Stimulated activated CD8-positive, alpha-beta memory T cell treated with anti-CD3 and anti-CD28 coated beads, Interleukin-4, amount 100 ng/mL, for 24 hours (primary cell): Measurements from ENCODE around the gene MAPK4.

Experiments
- DNase-seq: peaks from one replicate; pipeline ENCODE4 v3.0.0-alpha.2; 2020; ENCODE audit warnings: low read depth

Gene MAPK4

DNA sequence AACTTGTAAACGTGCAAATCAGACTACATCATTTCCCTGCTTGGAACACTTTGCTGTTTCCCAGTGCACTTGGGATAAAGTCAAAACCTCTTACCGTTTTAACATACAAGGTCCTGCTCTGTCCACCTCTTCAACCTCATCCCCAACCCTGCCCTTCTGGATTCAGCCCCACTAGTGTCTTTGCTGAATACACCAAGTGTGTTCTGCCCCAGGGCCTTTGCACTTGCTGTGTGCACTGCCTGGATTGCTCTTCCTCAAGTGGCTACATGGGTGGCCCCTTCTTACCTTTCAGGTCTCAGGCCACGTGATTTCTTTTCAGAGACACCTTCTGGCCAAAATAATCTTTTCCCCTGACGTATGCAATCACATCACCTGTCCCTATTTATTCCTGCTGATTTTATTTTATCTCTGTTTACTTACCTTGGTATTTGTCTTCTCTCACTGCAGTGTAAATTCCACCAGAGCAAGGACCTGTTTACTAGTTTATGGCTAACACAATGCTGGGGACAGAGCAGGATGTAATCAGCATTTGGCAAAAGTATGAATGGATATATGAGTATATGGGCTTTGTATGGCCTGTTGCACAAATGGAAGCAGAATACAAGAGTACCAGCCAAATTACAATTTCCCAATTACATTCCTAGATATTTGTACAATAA lies 63.9 kb downstream of the MAPK4 start:
- no peak for DNase-seq

DNA sequence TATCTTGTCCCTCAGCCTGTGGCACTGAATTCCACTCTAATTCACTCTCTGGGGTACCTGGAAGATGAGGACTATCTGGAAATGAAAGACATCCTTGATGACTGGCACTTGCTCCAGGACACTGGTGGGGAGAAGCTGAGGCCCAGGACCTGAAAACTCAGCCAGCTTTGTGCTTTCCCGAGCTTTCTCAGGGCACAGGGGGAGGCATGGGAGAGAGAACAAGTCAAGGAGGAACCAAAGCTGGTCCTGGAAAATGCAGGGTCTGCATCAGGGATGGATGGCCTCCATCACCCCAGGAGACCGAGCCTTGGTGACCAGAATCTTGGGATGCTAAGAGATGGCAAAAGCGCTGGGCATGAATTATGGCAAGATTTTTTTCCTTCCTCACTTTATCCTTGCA lies 65.1 kb downstream of the MAPK4 start:
- no peak for DNase-seq

DNA sequence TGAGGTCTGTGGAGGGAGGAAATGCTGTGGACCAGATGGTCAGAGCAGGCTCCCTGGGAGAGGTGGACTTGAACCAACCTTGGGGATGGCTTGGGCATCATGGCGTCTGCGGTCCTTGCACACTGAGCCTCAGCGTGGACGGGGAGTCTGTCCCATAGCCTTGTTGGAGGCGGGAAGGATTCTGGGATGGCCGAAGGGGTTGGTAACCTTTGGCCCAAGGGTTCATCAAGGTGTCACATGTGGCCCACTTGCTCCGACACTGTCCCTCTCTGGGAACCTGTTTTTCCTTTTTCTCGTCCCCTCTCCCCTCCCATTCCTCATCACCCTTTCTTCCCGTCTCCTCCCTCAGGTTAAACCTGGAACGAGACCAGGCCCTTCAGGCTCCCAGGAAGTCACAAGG lies 66.4 kb downstream of the MAPK4 start:
- DNase-seq: no peak

DNA sequence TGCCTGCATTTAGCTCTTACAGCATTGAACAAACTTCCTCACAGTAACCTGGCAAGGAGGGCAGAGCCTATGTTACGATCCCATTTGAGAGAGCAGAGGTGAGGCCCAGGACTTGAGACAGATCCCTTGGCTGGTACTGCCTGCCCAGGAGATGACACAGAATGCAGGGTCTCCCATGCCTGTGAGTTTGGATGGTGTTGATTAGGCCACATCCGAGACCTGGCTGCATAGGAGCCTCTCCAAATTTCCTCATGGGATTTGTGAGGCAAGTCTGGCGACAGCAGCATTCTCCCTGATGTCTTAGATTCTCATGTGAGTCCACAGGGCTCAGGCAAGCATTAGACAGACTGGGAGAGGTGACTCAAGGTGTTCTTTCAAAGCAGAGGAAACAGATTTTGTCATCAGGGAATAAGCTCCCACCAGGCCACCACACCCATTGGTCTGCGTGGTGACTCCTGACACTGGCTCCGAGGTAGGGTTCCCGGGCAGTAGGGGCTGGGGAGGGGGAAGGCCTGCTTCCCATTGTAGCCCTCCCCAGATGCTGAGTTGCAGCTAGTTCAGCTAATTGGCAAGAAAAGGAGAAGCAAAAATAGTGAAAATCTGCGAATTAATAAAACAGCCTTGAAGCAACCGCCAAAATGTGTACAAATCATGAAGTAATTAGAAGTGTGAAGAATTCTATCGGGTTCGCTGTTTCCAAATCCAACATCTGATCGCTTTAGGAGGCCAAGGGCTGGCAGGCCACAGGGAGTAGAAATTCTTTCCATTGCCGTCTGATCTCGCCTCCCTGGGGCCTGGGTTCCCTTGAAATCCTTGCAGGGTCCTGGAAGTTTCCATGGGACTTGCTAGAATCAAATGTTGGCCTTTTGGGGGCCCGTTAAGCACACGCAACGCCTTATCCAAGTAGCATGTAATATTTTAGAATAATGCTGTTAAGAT lies 68.0 kb downstream of the MAPK4 start:
- no peak for DNase-seq

DNA sequence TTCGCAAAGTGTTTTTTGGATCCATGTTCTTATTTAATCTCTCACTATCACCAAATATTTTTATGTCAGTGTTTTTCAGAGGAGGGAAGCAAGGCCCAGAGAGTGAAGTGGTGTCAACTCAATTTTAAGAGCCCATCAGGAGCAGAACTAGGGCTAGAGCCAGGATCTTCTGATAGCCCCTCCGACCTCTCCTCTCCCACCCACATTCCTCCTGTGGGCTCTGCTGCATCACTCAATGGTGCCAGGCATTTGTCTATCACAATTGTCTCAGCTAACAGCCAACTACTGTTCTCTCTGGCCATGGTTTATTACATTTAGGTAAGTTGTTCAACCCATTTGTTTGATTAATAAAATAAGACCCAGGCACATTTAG lies 68.6 kb downstream of the MAPK4 start:
- DNase-seq: no peak

DNA sequence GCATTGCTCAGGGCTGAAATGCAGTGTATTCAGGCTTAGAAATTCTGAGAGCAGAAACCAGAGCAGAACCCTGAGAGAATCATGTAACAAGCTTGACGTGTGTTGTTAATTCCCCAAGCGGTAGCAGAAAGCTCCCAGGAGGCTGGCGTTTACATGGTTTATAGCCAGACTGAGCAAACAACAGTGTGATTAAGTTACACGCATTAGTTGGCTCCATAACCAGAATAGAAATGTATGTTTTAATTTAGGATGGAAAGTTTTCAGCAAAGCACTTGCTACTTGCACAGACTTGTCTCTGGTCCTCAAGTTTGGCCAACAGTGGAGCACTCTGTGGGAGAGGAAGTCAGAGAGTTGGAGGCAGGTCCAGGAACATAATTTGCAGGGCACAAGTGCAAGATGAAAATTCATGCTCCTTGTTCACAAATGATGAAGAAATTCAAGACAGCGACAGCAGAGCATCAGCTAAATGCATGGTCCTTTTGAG lies 69.3 kb downstream of the MAPK4 start:
- DNase-seq: no peak

DNA sequence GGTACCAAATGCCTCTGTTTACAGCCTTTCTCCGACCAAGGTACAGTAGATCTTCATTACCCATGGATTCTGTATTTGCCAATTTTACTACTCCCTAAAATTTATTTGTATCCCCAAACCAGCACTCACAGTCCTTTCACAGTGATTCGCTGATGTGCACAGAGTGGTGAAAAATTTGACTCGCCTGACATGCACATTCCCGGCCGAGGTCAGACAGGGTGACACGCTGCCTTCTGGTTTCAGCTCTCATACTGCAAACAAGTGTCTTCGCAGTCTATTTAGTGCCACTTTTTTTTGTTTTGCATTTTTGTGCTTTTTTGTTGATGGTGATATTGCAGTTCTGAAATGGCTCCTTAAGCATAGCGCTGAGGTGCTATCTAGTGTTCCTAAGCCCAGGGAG lies 71.0 kb downstream of the MAPK4 start:
- DNase-seq: no peak

DNA sequence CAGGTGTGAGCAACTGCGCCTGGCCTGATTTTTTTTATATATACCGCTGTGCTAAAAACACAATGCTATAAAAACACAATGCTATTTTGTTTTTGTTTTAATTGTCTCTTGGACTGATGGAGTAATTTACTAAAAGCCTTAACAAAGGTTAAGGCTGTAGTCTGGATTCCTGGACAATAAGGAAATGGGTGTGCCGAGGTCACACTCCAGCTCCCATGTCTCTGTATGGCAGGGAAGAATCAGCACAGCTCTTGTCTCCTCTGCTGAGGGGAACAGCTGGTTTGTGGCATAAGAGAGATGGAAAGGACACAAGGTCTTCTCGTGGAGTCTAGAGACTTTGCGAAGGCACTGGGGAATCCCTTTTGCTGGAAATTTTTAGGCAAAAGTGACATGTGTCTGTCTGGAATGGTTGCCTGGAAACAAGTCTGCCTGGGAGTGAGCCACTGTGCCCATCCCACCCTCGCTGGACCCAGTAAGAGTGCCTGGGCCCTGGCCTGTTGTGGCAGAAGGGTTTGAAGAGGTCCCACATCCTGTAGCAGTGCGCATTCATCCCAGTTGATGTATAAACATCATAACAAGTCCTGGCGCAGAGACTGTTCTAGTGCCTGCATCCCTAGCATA lies 73.1 kb downstream of the MAPK4 start:
- no peak for DNase-seq

DNA sequence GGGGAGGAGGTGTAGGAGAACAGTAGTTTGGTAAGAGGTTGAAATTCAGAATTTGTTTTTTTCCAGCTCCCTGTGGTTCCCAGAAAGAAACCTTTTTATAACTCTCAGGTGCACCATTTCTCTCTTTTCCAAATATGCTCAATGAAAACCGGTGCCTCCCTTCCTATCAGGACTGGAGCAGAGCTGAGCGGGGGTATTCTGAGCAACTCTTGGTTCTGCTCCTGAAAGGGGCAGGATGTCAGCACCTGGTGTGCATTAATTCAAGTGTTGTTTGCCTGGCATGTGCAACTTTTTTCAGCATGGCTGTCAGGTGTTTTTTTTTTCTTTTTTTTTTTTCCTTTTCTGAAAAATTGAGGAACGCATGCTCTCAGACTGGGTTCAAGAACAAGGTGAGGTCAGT lies 74.1 kb downstream of the MAPK4 start:
- no peak for DNase-seq

DNA sequence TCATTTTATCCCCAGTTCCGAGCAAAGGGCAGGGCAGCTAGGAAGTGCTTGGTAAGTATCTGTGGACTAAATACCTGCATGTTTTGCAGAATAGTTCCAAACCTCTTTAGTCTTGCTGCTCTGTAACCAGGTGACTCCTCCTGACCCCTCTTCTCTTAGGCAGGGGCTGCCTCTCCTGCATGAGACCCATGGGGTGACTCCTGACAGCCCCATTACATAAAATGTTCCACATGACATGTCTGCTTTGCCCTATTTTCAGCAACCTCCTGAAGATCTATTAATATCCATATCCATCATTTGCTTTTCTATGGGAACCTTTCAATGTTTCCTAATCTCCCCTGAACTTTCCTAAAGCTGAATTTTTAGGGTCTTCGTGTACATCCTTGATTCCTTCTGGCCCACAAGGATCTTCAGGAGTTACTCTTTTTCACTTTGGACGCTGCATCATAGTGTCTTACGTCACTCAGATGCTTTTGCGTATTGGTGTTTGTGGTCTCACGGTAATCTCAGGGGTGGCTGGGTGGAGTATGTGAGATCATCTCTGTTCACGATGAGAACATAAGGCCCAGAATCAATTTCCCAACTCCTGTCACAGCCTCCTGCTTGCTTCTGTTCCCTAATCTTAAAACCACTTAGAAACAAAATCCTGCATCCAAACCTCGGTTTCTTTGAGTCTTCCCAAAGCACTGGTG lies 76.6 kb downstream of the MAPK4 start:
- no peak for DNase-seq

DNA sequence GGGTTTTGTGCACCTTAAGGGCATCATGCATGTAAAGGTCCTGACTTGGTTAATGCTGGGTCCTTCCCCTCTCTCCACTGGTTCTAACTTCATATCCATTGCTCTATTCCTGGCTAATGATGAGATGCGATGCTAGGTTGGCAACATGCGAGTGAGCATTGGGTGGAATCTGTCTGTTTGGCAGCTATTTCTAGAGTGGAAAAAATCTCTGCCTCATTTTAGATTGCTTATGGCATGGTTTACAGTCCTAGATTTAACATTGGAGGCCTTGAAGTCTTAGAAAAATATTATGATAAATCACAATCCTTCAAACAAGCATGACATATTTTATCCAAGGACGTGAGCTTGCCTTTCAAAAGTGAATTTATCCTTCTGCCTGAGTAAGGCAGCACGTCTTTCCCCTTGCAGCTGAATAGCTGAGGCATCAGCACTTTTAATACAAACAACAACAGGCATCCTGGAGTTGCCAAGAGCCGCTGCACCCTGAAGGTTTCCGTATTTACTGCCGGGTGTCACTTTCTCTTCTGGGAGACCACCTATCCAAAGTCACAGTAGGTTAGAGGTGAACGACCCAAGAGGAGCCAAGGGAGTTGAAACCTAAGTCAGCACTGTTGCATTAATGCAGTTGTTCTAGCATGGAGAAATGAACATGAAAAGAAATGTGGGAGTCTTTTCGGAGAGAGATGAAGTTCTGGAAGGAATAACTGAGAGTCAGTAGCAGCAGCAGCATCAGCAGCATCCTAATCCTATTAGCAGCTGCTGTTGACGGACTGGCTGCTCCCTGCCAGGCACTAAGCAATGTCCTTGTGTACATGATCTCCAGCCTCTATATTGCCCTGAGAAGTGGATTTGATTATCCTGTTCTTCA lies 78.4 kb downstream of the MAPK4 start:
- no peak for DNase-seq

DNA sequence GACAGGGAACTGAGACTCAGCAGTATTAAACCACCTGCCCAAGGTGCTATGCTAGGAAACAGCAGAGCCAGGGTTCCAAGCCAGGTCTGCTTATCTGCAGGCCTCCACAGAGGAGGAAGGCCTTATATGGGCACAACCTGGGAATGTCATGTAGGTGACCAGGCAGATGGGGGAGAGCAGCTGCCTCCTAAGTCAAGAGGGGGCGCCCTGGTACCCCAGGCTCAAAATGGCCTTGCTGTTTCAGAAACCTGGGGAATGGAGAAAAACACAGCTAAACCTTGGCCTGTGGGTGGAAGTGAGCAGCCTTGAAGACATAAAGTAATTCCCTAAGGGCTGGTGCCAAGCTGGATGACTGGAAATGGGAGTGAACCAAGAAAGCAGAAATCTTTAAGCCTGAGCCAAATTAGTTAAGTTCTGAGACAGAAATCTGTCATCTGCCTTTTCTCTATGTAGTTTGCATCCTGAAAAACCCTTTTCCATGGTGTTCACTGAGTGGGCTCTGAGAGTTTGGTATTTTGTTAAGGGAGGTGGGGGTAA lies 79.1 kb downstream of the MAPK4 start:
- DNase-seq: no peak

DNA sequence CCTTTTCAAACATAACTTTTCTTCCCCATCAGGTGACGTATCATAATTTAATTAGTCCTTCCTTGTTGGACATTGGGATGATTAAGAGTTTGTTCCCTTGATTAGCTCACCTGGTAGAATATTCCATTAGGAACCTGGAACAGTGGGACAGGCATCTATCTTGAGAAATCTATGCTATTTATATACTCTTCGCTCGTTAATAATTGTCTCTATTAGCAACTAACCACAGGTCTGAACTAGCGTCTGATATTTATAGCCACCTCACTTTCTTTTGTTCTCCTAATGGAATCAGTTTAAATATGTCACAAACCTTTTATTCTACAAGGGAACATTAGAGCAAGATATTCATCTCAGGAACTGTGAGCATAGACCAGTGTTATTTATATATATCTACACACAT lies 79.8 kb downstream of the MAPK4 start:
- no peak for DNase-seq

DNA sequence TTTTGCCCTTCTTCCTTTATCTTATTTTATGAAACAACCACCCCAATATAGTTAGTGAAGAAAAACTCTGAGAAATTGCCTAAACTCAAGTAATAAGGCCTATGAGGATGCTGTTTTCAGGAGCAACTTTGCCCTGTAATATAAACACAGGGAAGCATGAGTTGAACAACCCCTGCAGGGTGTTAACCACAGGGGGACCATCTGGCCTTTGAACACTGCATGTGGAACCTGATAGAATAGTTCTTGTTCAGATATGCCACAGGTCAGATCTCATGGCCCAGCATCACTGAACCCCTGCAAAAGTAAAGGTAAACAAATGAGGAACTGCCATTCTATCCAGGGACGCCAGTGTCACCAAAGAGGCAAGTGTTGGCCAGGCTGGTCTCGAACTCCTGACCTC lies 82.6 kb downstream of the MAPK4 start:
- no peak for DNase-seq

DNA sequence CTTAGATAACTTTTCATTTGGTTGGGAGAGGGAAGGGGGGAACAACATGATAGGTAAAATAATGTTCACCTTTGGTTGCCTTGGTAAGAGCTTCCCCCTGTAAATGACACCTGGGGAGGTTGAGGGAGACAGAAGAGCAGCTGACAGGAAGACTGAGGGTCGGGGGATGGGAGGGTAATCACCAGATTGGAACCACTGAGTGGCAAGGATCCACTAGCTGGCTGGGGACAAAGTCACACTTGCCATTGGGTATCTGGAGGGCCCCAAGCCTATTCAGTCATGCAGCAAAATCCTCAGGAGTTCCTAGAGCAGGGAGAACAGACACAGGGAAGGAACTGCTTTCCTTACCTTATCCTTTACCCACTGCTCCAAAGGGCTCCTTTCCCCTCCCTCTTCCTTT lies 84.3 kb downstream of the MAPK4 start:
- no peak for DNase-seq

DNA sequence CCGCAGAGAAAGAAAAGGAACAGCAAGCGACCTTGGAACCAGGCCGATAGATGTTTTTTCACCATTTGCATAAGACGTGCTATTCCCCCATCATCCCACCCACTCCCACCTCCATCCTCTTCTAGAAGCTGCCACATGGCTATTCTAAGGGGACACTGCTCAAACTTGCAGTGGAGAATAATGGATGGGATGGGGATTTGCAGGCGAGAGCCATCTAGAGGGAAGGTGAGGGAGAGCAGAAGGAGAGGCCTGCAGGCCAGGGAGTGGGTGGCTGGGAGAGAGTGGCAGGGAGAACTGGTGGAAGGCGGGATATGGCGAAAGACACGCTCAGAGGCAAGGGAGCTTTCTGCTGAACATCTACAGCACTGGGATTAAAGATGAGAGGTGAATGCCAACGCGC lies 84.9 kb downstream of the MAPK4 start:
- no peak for DNase-seq

DNA sequence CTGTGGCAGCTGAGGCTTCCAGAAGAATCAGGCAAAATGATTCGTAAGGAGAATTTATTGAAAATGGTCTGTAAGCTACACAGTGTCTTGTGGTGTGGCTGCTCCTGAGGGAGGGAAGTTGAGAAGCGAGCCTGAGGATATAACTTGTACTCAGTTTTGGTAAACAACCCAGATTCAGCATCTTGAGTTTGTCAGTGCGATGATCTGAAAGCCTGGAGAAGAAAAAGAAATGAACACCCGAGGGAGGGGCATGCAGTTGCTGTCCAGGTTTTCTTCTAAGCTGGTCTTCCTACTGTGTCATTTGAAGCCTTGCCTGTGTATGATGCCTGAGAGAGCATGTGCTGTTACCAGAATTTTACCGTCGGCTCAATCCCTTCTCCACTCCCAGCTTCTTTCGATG lies 87.3 kb downstream of the MAPK4 start:
- DNase-seq: no peak

DNA sequence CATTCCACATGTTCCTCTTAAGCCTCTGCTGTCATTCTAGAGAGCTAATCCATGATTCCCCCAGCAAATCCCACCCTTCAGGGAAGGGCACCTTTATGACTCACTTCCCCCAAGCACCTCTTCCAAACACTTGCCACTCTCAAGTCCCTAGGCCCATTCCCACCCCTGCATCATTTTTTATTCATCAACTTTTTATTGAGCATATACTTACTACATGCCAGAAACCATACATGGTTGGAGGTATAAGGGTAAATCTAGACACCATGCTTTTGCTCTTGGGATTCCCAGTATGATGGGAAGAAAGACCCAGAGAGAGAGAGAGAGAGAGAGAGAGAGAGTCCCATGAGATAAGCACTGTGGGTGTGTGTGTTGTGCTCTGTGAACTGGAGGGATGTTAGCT lies 87.9 kb downstream of the MAPK4 start:
- DNase-seq: no peak

DNA sequence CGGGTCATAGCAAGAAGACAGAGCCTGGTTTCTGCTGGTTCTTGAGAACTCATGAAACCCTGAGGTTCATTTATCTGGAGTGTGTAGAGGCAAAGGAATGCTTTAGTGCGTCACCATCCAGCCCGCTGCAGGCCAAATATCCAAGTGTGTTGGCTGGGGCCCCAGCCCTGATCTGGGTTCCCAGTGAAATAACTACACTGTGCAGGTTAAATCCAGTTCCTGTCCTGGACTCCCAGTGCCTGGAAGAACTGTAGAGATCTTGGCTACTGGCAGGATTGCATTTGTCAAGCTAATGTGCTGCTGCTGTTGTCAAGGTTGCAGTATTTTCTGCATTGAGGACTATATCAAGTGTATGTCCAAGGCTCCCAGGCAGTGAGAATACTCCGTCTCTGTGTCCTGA lies 89.9 kb downstream of the MAPK4 start:
- no peak for DNase-seq

DNA sequence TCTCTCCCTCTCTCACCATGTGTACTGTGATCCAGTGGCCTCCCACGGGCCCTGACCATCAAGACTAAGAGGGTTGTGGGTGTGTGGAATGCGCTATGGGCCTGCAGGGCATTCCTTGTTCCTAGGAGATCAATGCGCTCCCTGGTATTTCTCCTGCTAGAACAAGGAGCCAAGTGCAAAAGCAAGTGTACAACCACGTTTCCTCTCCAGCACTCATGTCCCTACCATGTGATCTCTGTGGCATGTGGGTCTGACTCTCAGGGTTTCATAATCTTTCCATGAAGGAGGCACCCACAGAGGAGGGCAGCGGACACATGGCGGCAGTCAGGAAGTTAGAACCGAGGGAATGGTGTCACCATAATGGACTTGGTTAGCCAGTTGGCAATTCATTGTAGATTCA lies 91.4 kb downstream of the MAPK4 start:
- DNase-seq: no peak

DNA sequence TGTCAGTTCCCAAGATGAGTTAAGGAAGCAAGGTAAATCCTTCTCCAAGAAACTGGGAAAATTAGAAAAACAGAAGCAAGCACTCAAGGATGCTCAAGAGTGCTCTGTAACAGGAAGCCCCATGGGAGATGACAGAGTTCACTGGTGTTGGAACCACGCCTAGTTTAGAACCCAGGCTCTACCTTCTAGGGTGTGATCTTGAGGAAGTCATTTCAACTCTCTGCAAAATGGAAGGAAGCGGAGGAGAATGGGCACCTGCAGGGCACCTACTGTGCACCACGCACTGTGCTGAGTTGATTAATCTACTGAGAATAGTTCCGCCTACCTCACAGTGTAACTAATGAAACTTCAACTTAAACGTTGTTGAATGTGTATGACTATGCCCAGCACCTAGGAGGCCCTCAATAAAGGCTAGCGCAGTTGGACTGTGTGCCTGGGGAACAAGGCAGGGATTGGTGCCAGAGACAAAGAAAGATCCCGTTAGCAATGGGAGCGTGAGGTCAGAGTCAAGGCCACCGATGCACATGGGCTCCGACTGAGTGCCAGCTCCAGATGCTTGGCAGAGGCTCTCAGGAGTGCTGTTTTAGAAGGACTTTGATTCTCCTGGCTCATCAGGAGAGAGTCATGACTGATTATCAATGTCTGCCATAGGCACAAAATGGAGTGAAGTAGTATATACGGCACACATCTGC lies 93.7 kb downstream of the MAPK4 start:
- no peak for DNase-seq
